Keratinocyte (primary cell): ENCODE results near the gene SENP1.

Experiments
- EZH2 ChIP-seq: IDR thresholded peaks from one replicate; pipeline ENCODE4 v1.6.1; 2012; ENCODE audit warnings: inconsistent platforms, mild to moderate bottlenecking, low read length, moderate library complexity
- TF ChIP-seq, protein P1 (sequence below), 3 experiments: IDR thresholded peaks in 1 of 3; conservative IDR thresholded peaks in 1 of 3; optimal IDR thresholded peaks in 1 of 3; 2 replicates in 2 of 3; 3 replicates in 1 of 3; pipeline versions ENCODE3 to v1.5.1; 2011; ENCODE audit warnings: low read length in 3 of 3, mild to moderate bottlenecking in 3 of 3, moderate library complexity in 2 of 3, control low read depth in 1 of 3, inconsistent platforms in 1 of 3; ENCODE audit not compliant: insufficient read depth in 2 of 3; ENCODE audit errors: extremely low read depth in 1 of 3

- TF ChIP-seq, protein P1, sequence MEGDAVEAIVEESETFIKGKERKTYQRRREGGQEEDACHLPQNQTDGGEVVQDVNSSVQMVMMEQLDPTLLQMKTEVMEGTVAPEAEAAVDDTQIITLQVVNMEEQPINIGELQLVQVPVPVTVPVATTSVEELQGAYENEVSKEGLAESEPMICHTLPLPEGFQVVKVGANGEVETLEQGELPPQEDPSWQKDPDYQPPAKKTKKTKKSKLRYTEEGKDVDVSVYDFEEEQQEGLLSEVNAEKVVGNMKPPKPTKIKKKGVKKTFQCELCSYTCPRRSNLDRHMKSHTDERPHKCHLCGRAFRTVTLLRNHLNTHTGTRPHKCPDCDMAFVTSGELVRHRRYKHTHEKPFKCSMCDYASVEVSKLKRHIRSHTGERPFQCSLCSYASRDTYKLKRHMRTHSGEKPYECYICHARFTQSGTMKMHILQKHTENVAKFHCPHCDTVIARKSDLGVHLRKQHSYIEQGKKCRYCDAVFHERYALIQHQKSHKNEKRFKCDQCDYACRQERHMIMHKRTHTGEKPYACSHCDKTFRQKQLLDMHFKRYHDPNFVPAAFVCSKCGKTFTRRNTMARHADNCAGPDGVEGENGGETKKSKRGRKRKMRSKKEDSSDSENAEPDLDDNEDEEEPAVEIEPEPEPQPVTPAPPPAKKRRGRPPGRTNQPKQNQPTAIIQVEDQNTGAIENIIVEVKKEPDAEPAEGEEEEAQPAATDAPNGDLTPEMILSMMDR (optimal IDR thresholded peaks at IDR 0.05 in 1 of 3, IDR thresholded peaks at IDR 0.05 in 1 of 3, conservative IDR thresholded peaks at IDR 0.05 in 1 of 3; ENCODE audit: extremely low read depth in 1 of 3, insufficient read depth in 2 of 3, low read length in 3 of 3) = no peak
- no peak for TF ChIP-seq EZH2
These were observed 54.2 kb downstream of the SENP1 start for GRCh38 chr12:48051681-48052080.
